ENCODE data around the gene WSB1. TPM values are rescaled to one million over a fixed set of nuclear protein-coding genes. Genes with fewer than 3 reads are reported as not detected.

The WSB1 gene
- total RNA-seq, 2 donors from 2014 or later = 214 to 284 TPM

- H3K27me3 ChIP-seq (replicated peaks; ENCODE audit: insufficient read depth) = no peaks in the 10 kb centered on the region
- H3K4me3 ChIP-seq = no peak overlapping the region
- H3K27ac ChIP-seq = no peak overlapping the region
- TF ChIP-seq, protein P1, sequence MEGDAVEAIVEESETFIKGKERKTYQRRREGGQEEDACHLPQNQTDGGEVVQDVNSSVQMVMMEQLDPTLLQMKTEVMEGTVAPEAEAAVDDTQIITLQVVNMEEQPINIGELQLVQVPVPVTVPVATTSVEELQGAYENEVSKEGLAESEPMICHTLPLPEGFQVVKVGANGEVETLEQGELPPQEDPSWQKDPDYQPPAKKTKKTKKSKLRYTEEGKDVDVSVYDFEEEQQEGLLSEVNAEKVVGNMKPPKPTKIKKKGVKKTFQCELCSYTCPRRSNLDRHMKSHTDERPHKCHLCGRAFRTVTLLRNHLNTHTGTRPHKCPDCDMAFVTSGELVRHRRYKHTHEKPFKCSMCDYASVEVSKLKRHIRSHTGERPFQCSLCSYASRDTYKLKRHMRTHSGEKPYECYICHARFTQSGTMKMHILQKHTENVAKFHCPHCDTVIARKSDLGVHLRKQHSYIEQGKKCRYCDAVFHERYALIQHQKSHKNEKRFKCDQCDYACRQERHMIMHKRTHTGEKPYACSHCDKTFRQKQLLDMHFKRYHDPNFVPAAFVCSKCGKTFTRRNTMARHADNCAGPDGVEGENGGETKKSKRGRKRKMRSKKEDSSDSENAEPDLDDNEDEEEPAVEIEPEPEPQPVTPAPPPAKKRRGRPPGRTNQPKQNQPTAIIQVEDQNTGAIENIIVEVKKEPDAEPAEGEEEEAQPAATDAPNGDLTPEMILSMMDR (IDR thresholded peaks at IDR 0.05) = no peak
- H3K4me1 ChIP-seq (ENCODE audit: control insufficient read depth in 1 of 2, low read depth in 2 of 2) = peaks cover 0 to 3% of the 10 kb centered on the region in 2 donors
- no peaks in the 10 kb centered on the region for H3K36me3 ChIP-seq
- H3K9me3 ChIP-seq = no peaks in the 10 kb centered on the region
- no peak for ATAC-seq (ENCODE audit: insufficient number of reproducible peaks, low FRiP score, low read depth)
- no peak for DNase-seq (ENCODE audit: low spot score)
Observed at GRCh38 chr17:27339836-27340550, 46.1 kb downstream of the WSB1 start.

GRCh38 chr17:27340575-27340974 is 46.7 kb downstream of the WSB1 start:
- ATAC-seq (ENCODE audit: insufficient number of reproducible peaks, low FRiP score, low read depth) = no peak
- H3K4me1 ChIP-seq (ENCODE audit: control insufficient read depth in 1 of 2, low read depth in 2 of 2) = peaks cover 0 to 3% of the 10 kb centered on the region in 2 donors
- TF ChIP-seq, protein P1 (IDR thresholded peaks at IDR 0.05) = no peak
- H3K4me3 ChIP-seq = no peak overlapping the region
- no peaks in the 10 kb centered on the region for H3K36me3 ChIP-seq
- H3K9me3 ChIP-seq = no peaks in the 10 kb centered on the region
- DNase-seq (ENCODE audit: low spot score) = no peak
- no peaks in the 10 kb centered on the region for H3K27me3 ChIP-seq (replicated peaks; ENCODE audit: insufficient read depth)
- no peak overlapping the region for H3K27ac ChIP-seq

- no peak overlapping the region for H3K27ac ChIP-seq
- DNase-seq (ENCODE audit: low spot score) = no peak
Observed at GRCh38 chr17:27341041-27341471, 47.1 kb downstream of the WSB1 start.

GRCh38 chr17:27342059-27342458 is 48.1 kb downstream of the WSB1 start:
- H3K27me3 ChIP-seq (replicated peaks; ENCODE audit: insufficient read depth) = no peaks in the 10 kb centered on the region
- TF ChIP-seq, protein P1 (IDR thresholded peaks at IDR 0.05) = no peak
- ATAC-seq (ENCODE audit: insufficient number of reproducible peaks, low FRiP score, low read depth) (no peak), DNase-seq (ENCODE audit: low spot score) (no peak)
- H3K27ac ChIP-seq = no peak overlapping the region
- H3K4me3 ChIP-seq = no peak overlapping the region
- H3K9me3 ChIP-seq = no peaks in the 10 kb centered on the region
- no peaks in the 10 kb centered on the region for H3K36me3 ChIP-seq
- H3K4me1 ChIP-seq (ENCODE audit: control insufficient read depth in 1 of 2, low read depth in 2 of 2) = peaks cover 0 to 3% of the 10 kb centered on the region in 2 donors

More at GRCh38 chr17:27341041-27341471, 47.1 kb downstream of the WSB1 start:
- H3K36me3 ChIP-seq = no peaks in the 10 kb centered on the region
- no peak for ATAC-seq (ENCODE audit: insufficient number of reproducible peaks, low FRiP score, low read depth)
- TF ChIP-seq, protein P1 (IDR thresholded peaks at IDR 0.05) = no peak
- no peaks in the 10 kb centered on the region for H3K9me3 ChIP-seq
- peaks cover 0 to 3% of the 10 kb centered on the region in 2 donors for H3K4me1 ChIP-seq (ENCODE audit: control insufficient read depth in 1 of 2, low read depth in 2 of 2)
- H3K27me3 ChIP-seq (replicated peaks; ENCODE audit: insufficient read depth) = no peaks in the 10 kb centered on the region
- H3K4me3 ChIP-seq = no peak overlapping the region

GRCh38 chr17:27343294-27343693 is 49.4 kb downstream of the WSB1 start:
- Histone ChIP-seq H3K9me3 (no peaks in the 10 kb centered on the region), H3K27ac (no peak overlapping the region), H3K36me3 (no peaks in the 10 kb centered on the region), H3K4me1 (ENCODE audit: control insufficient read depth in 1 of 2, low read depth in 2 of 2) (peaks cover 0 to 4% of the 10 kb centered on the region in 2 donors), H3K27me3 (replicated peaks; ENCODE audit: insufficient read depth) (no peaks in the 10 kb centered on the region), H3K4me3 (no peak overlapping the region)
- ATAC-seq (ENCODE audit: insufficient number of reproducible peaks, low FRiP score, low read depth) (no peak), DNase-seq (ENCODE audit: low spot score) (no peak)
- TF ChIP-seq, protein P1 (IDR thresholded peaks at IDR 0.05) = no peak
